Measurements from ENCODE around the gene ZNF560. TPM values are rescaled to one million over a fixed set of nuclear protein-coding genes. Genes with fewer than 3 reads are reported as not detected.
A peak's percentile ranks its signal among the peaks of the same experiment; 100 is the strongest.

ZNF560 gene
- total RNA-seq, 1 donor from 2014 or later, result 0.52 TPM

DNA sequence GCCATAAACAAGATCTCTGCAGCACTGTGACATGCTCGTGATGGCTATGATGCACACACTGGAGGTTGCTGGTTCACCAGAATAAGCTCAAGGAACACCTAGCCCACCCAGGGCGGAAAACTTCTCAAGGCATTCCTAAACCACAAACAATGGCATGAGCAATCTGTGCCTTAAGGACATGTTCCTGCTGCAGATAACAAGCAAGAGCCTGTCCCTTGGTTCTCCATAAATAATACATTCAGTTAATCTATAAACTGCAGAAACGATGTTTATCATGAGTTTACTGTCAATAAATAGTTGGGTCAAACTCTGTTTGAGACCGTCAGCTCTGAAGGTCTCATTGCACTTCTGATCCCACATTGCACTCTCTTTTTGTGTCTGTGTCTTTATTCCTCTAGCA lies 44.5 kb downstream of the ZNF560 start:
- no peak overlapping the region for H3K4me3 ChIP-seq (ENCODE audit: low read length in 3 of 3)
- H3K4me1 ChIP-seq (ENCODE audit: control insufficient read depth in 3 of 3, insufficient read depth in 3 of 3, low read length in 3 of 3), result no peaks in the 10 kb centered on the region
- H3K9ac ChIP-seq (ENCODE audit: low read depth in 1 of 3, low read length in 3 of 3), result no peak overlapping the region
- peaks cover 6 to 9% (median 9%) of the 10 kb centered on the region in 3 donors for H3K9me3 ChIP-seq (ENCODE audit: control insufficient read depth in 3 of 3, low read length in 3 of 3)
- H3K27me3 ChIP-seq (ENCODE audit: control insufficient read depth in 3 of 3, insufficient read depth in 3 of 3, low read length in 3 of 3), result no peaks in the 10 kb centered on the region
- H3K27ac ChIP-seq (ENCODE audit: low read depth, low read length), result no peak overlapping the region
- no peaks in the 10 kb centered on the region for H3K36me3 ChIP-seq (ENCODE audit: control insufficient read depth in 3 of 3, insufficient read depth in 3 of 3, low read length in 3 of 3)

DNA sequence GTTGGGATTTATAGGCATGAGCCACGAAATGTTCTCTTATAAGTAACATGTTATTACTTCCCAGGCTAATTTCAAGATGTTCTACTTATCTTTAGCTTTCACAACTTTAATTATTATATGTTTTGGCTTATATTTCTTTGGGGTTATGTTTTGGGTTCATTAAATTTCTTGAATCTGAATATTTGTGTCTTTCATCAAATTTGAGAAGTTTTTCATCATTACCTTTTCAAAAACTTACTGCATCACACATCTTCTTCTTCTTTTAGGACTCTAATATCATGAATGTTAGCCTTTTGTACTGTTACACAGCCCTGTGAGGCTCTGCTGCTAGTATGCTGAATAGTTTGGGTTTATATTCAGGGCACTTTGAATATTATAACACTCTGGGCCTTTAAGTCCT lies 53.4 kb downstream of the ZNF560 start:
- Histone ChIP-seq H3K4me3 (ENCODE audit: low read length in 3 of 3) (no peak overlapping the region), H3K27ac (ENCODE audit: low read depth, low read length) (no peak overlapping the region), H3K9me3 (ENCODE audit: control insufficient read depth in 3 of 3, low read length in 3 of 3) (peaks cover 1 to 24% (median 6%) of the 10 kb centered on the region in 3 donors), H3K9ac (ENCODE audit: low read depth in 1 of 3, low read length in 3 of 3) (no peak overlapping the region), H3K36me3 (ENCODE audit: control insufficient read depth in 3 of 3, insufficient read depth in 3 of 3, low read length in 3 of 3) (no peaks in the 10 kb centered on the region), H3K27me3 (ENCODE audit: control insufficient read depth in 3 of 3, insufficient read depth in 3 of 3, low read length in 3 of 3) (no peaks in the 10 kb centered on the region), H3K4me1 (ENCODE audit: control insufficient read depth in 3 of 3, insufficient read depth in 3 of 3, low read length in 3 of 3) (no peaks in the 10 kb centered on the region)

DNA sequence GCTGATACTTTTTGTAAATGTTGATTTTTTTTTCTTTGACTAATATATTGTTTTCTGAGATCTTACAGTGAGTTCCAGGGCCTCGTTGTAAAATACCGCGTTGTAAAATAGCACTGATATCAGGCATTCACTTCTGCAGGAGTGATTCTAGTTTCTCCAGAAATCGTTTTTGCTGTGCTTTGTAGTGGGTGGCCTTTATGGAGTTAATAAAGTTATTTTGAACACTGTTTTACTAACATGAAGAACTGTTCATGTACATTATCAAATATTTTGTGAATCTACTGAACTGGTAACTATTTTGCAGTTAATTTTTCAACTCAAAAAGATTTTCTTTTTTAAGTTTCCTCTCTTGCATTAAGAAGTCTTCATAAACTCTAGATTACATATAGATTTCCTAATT lies 62.1 kb downstream of the ZNF560 start:
- H3K4me3 ChIP-seq (ENCODE audit: low read length in 3 of 3), result peak overlapping the region in 2 of 3 donors; percentile 91 to 93
- peaks cover 8 to 22% (median 16%) of the 10 kb centered on the region in 3 donors for H3K4me1 ChIP-seq (ENCODE audit: control insufficient read depth in 3 of 3, insufficient read depth in 3 of 3, low read length in 3 of 3)
- H3K36me3 ChIP-seq (ENCODE audit: control insufficient read depth in 3 of 3, insufficient read depth in 3 of 3, low read length in 3 of 3), result peaks cover 6 to 17% (median 13%) of the 10 kb centered on the region in 3 donors
- peaks cover 0 to 2% (median 0%) of the 10 kb centered on the region in 3 donors for H3K9me3 ChIP-seq (ENCODE audit: control insufficient read depth in 3 of 3, low read length in 3 of 3)
- no peak overlapping the region for H3K27ac ChIP-seq (ENCODE audit: low read depth, low read length)
- no peak overlapping the region for H3K9ac ChIP-seq (ENCODE audit: low read depth in 1 of 3, low read length in 3 of 3)
- H3K27me3 ChIP-seq (ENCODE audit: control insufficient read depth in 3 of 3, insufficient read depth in 3 of 3, low read length in 3 of 3), result no peaks in the 10 kb centered on the region

DNA sequence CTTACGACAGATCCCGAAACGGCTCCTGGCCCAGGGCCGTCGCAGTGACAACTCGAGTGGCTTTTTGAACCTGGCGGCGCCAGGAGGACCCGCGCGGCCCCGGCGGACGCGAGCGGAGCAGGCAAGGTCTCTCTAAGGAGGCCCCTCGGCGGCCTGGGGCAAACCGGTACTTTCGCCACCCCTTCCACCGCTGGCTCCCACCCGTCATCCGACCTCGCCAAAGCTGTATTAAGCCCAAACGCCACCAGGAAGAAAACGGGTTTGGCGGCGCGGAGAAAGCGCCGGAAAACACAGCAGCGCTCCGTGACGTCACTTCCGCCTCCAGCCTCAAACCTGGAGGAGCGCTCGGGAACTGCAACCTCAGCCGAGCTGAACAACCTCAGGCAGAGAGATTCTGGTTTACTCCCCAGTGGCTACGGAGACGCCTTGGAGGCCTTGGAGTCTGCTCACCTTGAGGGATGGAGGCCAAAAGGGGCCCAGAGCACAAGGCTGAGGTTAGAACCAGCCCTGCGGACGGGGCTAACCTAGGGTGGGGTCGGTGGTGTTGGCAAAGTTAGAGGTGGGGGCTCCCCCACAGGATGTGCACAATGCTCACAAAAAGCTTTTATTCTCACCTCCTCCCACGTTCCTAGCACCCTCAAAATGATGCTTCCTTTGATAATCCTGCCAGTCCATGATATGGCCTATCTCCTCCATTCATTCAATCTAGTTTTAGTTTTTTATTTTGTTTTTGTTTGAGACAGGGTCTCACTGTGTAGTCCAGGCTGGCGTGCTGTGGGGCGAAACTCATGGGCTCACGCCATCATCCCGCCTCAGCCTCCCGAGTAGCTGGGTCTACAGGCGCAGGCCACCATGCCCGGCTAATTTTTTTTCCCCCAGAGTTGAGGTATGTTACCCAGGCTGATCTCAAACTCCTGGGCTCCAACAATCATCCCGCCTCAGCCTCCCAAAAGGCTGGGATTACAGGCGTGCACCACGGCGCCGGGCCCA lies 62.8 kb downstream of the ZNF560 start, which contains the start of gene ZNF266:
Gene ZNF266, minus strand, starts transcription at position 295 of the 990 bp plus-strand sequence. CDS start 15,484 bp downstream, outside the sequence.
- H3K27me3 ChIP-seq (ENCODE audit: control insufficient read depth in 3 of 3, insufficient read depth in 3 of 3, low read length in 3 of 3), result no peaks in the 10 kb centered on the region
- H3K4me3 ChIP-seq (ENCODE audit: low read length in 3 of 3), result peak within 1 kb of the TSS; percentile 91 to 98 (median 93)
- peaks cover 0 to 6% (median 2%) of the 10 kb centered on the region in 3 donors for H3K9me3 ChIP-seq (ENCODE audit: control insufficient read depth in 3 of 3, low read length in 3 of 3)
- H3K27ac ChIP-seq (ENCODE audit: low read depth, low read length), result peak within 1 kb of the TSS; percentile 91
- peaks cover 8 to 22% (median 16%) of the 10 kb centered on the region in 3 donors for H3K4me1 ChIP-seq (ENCODE audit: control insufficient read depth in 3 of 3, insufficient read depth in 3 of 3, low read length in 3 of 3)
- peaks cover 14 to 25% (median 20%) of the 10 kb centered on the region in 3 donors for H3K36me3 ChIP-seq (ENCODE audit: control insufficient read depth in 3 of 3, insufficient read depth in 3 of 3, low read length in 3 of 3)
- peak within 1 kb of the TSS; percentile 93 to 95 (median 94) for H3K9ac ChIP-seq (ENCODE audit: low read depth in 1 of 3, low read length in 3 of 3)

DNA sequence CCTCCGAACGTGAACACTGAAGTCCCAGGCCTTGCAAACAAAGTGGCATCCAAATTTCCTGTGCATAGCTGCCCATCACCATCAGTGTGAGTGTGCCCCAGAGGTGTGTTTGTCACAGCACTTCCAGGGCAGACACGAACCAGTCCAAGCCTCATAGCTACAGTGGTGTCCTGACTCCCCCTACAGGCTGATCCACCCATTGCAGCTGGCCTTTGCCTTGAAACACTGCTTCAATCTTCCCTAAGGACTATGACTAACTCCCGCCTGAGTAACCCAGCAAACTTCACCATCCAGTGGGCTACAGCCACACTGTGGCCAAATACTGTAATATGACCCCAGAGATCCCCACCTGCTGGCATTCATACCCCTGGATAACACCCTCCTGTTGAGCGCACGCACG lies 66.9 kb downstream of the ZNF560 start:
- Histone ChIP-seq H3K9ac (ENCODE audit: low read depth in 1 of 3, low read length in 3 of 3) (no peak overlapping the region), H3K9me3 (ENCODE audit: control insufficient read depth in 3 of 3, low read length in 3 of 3) (peaks cover 0 to 4% (median 2%) of the 10 kb centered on the region in 3 donors), H3K4me1 (ENCODE audit: control insufficient read depth in 3 of 3, insufficient read depth in 3 of 3, low read length in 3 of 3) (peaks cover 10 to 22% (median 16%) of the 10 kb centered on the region in 3 donors), H3K27ac (ENCODE audit: low read depth, low read length) (no peak overlapping the region), H3K36me3 (ENCODE audit: control insufficient read depth in 3 of 3, insufficient read depth in 3 of 3, low read length in 3 of 3) (peaks cover 23 to 51% (median 39%) of the 10 kb centered on the region in 3 donors), H3K4me3 (ENCODE audit: low read length in 3 of 3) (no peak overlapping the region), H3K27me3 (ENCODE audit: control insufficient read depth in 3 of 3, insufficient read depth in 3 of 3, low read length in 3 of 3) (no peaks in the 10 kb centered on the region)

DNA sequence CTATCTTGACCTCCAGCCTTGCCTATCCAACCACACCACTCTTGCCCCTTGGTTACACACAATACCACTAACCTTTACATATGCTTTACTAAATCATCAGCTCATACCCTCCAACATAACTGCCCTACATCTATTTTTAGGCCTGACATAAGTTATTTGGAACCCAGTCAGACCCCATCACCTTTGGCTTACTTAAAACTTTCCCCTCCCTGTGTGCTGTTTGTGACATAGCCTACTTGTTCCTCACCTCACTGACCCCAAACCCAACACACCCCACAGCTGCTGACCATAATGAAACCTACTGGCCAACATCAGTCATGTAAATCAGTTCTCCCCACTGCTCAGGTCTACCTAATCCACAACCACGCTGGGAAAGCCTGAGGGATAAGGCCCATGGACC lies 68.0 kb downstream of the ZNF560 start:
- Histone ChIP-seq H3K27me3 (ENCODE audit: control insufficient read depth in 3 of 3, insufficient read depth in 3 of 3, low read length in 3 of 3) (no peaks in the 10 kb centered on the region), H3K4me1 (ENCODE audit: control insufficient read depth in 3 of 3, insufficient read depth in 3 of 3, low read length in 3 of 3) (peaks cover 8 to 14% (median 12%) of the 10 kb centered on the region in 3 donors), H3K4me3 (ENCODE audit: low read length in 3 of 3) (no peak overlapping the region), H3K27ac (ENCODE audit: low read depth, low read length) (no peak overlapping the region), H3K36me3 (ENCODE audit: control insufficient read depth in 3 of 3, insufficient read depth in 3 of 3, low read length in 3 of 3) (peaks cover 29 to 60% (median 45%) of the 10 kb centered on the region in 3 donors), H3K9ac (ENCODE audit: low read depth in 1 of 3, low read length in 3 of 3) (no peak overlapping the region), H3K9me3 (ENCODE audit: control insufficient read depth in 3 of 3, low read length in 3 of 3) (peaks cover 0 to 6% (median 2%) of the 10 kb centered on the region in 3 donors)

DNA sequence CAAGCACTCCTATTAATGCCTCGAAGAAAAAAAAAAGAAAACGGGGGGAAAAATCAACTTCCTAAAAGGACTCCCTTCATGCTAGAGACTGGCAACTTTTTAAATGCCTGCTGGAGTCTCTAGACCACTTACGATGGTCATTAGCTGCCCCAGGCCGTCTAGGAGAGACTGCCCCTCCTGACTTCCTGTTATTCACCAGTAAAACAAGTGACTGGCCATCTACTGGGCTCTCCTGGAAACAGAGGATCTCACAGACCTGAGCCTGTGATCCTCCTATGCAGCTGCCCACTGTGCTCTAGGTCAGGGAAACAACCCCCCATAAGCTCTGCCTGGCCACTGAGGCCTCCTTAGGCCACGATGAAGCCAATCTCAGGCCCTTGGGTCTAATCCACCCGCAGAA lies 70.5 kb downstream of the ZNF560 start:
- no peak overlapping the region for H3K27ac ChIP-seq (ENCODE audit: low read depth, low read length)
- no peak overlapping the region for H3K9ac ChIP-seq (ENCODE audit: low read depth in 1 of 3, low read length in 3 of 3)
- H3K4me1 ChIP-seq (ENCODE audit: control insufficient read depth in 3 of 3, insufficient read depth in 3 of 3, low read length in 3 of 3), result peaks cover 0 to 2% (median 0%) of the 10 kb centered on the region in 3 donors
- H3K9me3 ChIP-seq (ENCODE audit: control insufficient read depth in 3 of 3, low read length in 3 of 3), result peaks cover 2 to 11% (median 6%) of the 10 kb centered on the region in 3 donors
- peaks cover 44 to 75% (median 61%) of the 10 kb centered on the region in 3 donors for H3K36me3 ChIP-seq (ENCODE audit: control insufficient read depth in 3 of 3, insufficient read depth in 3 of 3, low read length in 3 of 3)
- no peak overlapping the region for H3K4me3 ChIP-seq (ENCODE audit: low read length in 3 of 3)
- no peaks in the 10 kb centered on the region for H3K27me3 ChIP-seq (ENCODE audit: control insufficient read depth in 3 of 3, insufficient read depth in 3 of 3, low read length in 3 of 3)

Other genes starting within 250 kb of the ZNF560 start
- gene OR7E24, start 247.7 kb downstream of the ZNF560 start, total RNA-seq, result not detected
- 3.7 TPM for gene ZNF699, start 188.8 kb downstream of the ZNF560 start, total RNA-seq
- gene ZNF559, start 174.4 kb downstream of the ZNF560 start, total RNA-seq, result 12.5 TPM
- gene ZNF177, start 135.6 kb downstream of the ZNF560 start, total RNA-seq, result 4.2 TPM
- 14.1 TPM for gene ZNF266, start 63.0 kb downstream of the ZNF560 start, total RNA-seq
- 20.4 TPM for gene ZNF426, start 40.0 kb upstream of the ZNF560 start, total RNA-seq
- 26.6 TPM for gene ZNF121, start 85.9 kb upstream of the ZNF560 start, total RNA-seq
- gene ZNF561, start 122.6 kb upstream of the ZNF560 start, total RNA-seq, result 36.5 TPM
- 38.1 TPM for gene ZNF562, start 176.5 kb upstream of the ZNF560 start, total RNA-seq